ENCODE data around the gene CLEC12A.
"Not testable (repeated sequence)": the region's sequence is repeated elsewhere in the genome, so short reads cannot be mapped to it uniquely, and the experiment has no call there.

Gene CLEC12A

DNA sequence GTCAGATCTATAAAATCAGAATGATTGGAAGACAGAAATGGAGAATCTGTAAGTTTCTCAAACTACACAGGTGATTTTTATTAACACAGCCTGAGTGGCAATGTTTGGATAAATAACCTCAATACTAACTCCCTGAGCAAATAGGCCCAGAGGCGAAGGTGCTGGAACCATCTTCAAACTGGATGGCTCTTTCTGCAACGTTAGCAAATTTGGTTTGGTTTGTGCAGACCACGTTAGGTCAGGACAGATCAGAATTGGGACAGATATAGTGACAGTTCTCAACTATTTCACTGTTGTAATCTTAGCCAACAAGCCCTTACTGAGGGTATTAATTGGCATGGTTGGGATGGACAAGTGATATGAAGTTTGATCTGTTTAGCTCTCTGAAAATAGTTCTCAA, 50.1 kb downstream of the CLEC12A start:
- Histone ChIP-seq H3K9ac (ENCODE audit: low read length) (no peak overlapping the region), H3K9me3 (ENCODE audit: control insufficient read depth, low read length) (no peaks in the 10 kb centered on the region), H3K36me3 (ENCODE audit: control insufficient read depth, insufficient read depth, low read length) (no peaks in the 10 kb centered on the region), H3K4me1 (ENCODE audit: control insufficient read depth, insufficient read depth, low read length) (no peaks in the 10 kb centered on the region), H3K27me3 (ENCODE audit: control insufficient read depth, insufficient read depth, low read length) (no peaks in the 10 kb centered on the region), H3K4me3 (ENCODE audit: low read length) (no peak overlapping the region)

GRCh38 chr12:10025236-10025635, 54.0 kb downstream of the CLEC12A start:
- Histone ChIP-seq H3K9me3 (ENCODE audit: control insufficient read depth, low read length) (no peaks in the 10 kb centered on the region), H3K36me3 (ENCODE audit: control insufficient read depth, insufficient read depth, low read length) (no peaks in the 10 kb centered on the region), H3K4me1 (ENCODE audit: control insufficient read depth, insufficient read depth, low read length) (no peaks in the 10 kb centered on the region), H3K9ac (ENCODE audit: low read length) (no peak overlapping the region), H3K27me3 (ENCODE audit: control insufficient read depth, insufficient read depth, low read length) (no peaks in the 10 kb centered on the region), H3K4me3 (ENCODE audit: low read length) (no peak overlapping the region)

DNA sequence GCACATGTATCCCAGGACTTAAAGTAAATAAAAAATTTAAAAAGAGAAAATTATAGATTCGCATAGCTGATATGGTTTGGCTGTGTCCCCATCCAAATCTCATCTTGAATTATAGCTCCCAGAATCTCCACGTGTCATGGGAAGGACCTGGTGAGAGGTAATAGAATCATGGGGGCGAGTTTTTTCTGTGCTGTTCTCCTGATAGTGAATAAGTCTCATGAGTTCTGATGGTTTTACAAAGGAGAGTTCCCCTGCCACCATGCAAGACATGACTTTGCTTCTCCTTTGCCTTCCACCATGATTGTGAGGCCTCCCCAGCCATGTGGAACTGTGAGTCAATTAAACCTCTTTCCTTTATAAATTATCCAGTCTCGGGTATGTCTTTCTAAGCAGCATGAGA, 55.5 kb downstream of the CLEC12A start:
- not testable (repeated sequence) for H3K9ac ChIP-seq (ENCODE audit: low read length); H3K4me3 ChIP-seq (ENCODE audit: low read length); H3K4me1 ChIP-seq (ENCODE audit: control insufficient read depth, insufficient read depth, low read length); H3K27me3 ChIP-seq (ENCODE audit: control insufficient read depth, insufficient read depth, low read length); H3K9me3 ChIP-seq (ENCODE audit: control insufficient read depth, low read length); H3K36me3 ChIP-seq (ENCODE audit: control insufficient read depth, insufficient read depth, low read length)

GRCh38 chr12:10027311-10027710, 56.1 kb downstream of the CLEC12A start:
- Histone ChIP-seq H3K9me3 (ENCODE audit: control insufficient read depth, low read length) (no peaks in the 10 kb centered on the region), H3K4me3 (ENCODE audit: low read length) (no peak overlapping the region), H3K4me1 (ENCODE audit: control insufficient read depth, insufficient read depth, low read length) (no peaks in the 10 kb centered on the region), H3K36me3 (ENCODE audit: control insufficient read depth, insufficient read depth, low read length) (no peaks in the 10 kb centered on the region), H3K9ac (ENCODE audit: low read length) (no peak overlapping the region), H3K27me3 (ENCODE audit: control insufficient read depth, insufficient read depth, low read length) (no peaks in the 10 kb centered on the region)

DNA sequence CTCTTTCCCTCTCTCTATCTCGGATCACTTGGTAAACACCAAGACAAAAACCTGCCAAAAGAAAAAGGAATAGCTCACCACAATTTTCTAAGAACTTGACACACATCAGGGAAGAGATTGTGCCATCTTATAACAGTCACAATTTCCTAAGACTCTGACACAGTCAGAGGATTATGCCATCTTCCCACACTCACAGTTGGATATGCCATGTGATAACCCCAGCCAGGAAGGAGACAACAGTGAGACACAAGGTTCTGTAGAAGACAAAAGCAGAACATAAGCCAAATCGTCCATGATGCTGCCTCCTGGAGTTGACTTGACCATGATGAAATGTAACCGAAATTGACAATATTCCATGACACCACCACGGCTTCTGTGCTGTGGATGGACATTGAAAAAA, 56.5 kb downstream of the CLEC12A start:
- Histone ChIP-seq H3K27me3 (ENCODE audit: control insufficient read depth, insufficient read depth, low read length) (no peaks in the 10 kb centered on the region), H3K36me3 (ENCODE audit: control insufficient read depth, insufficient read depth, low read length) (no peaks in the 10 kb centered on the region), H3K9me3 (ENCODE audit: control insufficient read depth, low read length) (no peaks in the 10 kb centered on the region), H3K4me1 (ENCODE audit: control insufficient read depth, insufficient read depth, low read length) (no peaks in the 10 kb centered on the region), H3K4me3 (ENCODE audit: low read length) (no peak overlapping the region), H3K9ac (ENCODE audit: low read length) (no peak overlapping the region)

DNA sequence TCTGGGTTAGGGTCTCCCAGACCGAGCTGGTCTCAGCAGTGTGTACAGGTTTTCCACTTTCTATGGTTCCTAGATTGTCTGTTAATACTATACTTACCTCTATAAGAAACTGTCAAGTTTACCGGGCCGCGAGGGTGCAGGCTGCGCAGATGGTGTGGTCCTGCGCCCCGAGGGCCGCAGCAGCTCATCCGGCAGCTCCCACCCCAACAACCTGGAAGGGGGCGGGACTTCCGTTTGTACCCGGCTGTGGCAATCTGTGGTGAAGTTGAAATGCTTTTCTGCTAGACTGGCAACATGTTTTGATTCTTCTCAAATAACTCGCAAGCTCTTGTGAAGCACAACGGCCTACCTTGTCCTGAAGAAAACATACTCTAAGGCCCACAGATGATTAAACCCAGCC, 59.2 kb downstream of the CLEC12A start, which contains the start of gene CLEC9A:
Gene CLEC9A (plus strand): TSS at position 237 of the 400 bp plus-strand sequence. CDS start 22,006 bp downstream, outside the sequence.
- H3K4me3 ChIP-seq (ENCODE audit: low read length) = no peak within 1 kb of the TSS
- H3K4me1 ChIP-seq (ENCODE audit: control insufficient read depth, insufficient read depth, low read length) = no peaks in the 10 kb centered on the region
- H3K27me3 ChIP-seq (ENCODE audit: control insufficient read depth, insufficient read depth, low read length) = no peaks in the 10 kb centered on the region
- no peak within 1 kb of the TSS for H3K9ac ChIP-seq (ENCODE audit: low read length)
- no peaks in the 10 kb centered on the region for H3K36me3 ChIP-seq (ENCODE audit: control insufficient read depth, insufficient read depth, low read length)
- no peaks in the 10 kb centered on the region for H3K9me3 ChIP-seq (ENCODE audit: control insufficient read depth, low read length)

DNA sequence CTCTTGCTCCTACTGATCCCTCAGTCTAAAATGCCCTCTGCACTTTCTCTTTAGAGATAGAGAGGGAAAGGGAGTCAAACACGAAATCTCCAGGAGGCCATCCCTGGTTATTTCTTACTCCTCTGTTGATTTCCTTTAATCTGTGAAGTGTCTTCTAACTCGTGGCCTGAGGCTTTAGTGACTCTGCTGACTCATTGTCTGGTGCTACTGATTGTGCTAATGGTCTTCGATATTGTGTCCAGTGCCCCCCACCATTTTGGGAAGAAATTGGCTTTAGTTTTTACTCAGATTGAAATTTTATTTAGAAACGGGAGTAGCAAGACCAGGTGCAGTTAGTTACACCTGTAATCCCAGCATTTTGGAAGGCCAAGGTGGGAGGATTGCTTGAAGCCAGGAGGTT, 60.1 kb downstream of the CLEC12A start:
- H3K4me1 ChIP-seq (ENCODE audit: control insufficient read depth, insufficient read depth, low read length) = no peaks in the 10 kb centered on the region
- no peak overlapping the region for H3K4me3 ChIP-seq (ENCODE audit: low read length)
- H3K36me3 ChIP-seq (ENCODE audit: control insufficient read depth, insufficient read depth, low read length) = no peaks in the 10 kb centered on the region
- no peaks in the 10 kb centered on the region for H3K27me3 ChIP-seq (ENCODE audit: control insufficient read depth, insufficient read depth, low read length)
- H3K9me3 ChIP-seq (ENCODE audit: control insufficient read depth, low read length) = no peaks in the 10 kb centered on the region
- no peak overlapping the region for H3K9ac ChIP-seq (ENCODE audit: low read length)

DNA sequence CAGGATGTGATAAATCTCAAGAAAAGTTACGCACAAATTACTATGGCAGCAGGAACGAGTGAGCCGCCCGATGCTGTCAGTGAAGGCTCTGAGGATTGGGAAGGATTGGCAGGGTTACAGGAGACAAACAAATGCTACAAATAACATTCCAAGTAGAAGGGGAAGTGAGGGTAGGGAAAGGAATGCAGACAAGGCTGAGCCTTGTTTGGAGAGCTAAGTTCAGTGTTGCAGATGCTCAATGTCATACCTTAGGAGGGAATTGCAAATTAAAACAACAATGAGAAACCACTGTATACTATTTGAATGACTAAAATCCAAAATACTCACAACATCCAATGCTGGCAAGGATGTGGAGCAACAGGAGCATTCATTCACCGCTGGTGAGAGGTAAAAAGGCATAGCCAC, 60.6 kb downstream of the CLEC12A start:
- Histone ChIP-seq H3K9ac (ENCODE audit: low read length) (no peak overlapping the region), H3K4me3 (ENCODE audit: low read length) (no peak overlapping the region), H3K9me3 (ENCODE audit: control insufficient read depth, low read length) (no peaks in the 10 kb centered on the region), H3K4me1 (ENCODE audit: control insufficient read depth, insufficient read depth, low read length) (no peaks in the 10 kb centered on the region), H3K27me3 (ENCODE audit: control insufficient read depth, insufficient read depth, low read length) (no peaks in the 10 kb centered on the region), H3K36me3 (ENCODE audit: control insufficient read depth, insufficient read depth, low read length) (no peaks in the 10 kb centered on the region)

- Histone ChIP-seq H3K4me3 (ENCODE audit: low read length) (no peak overlapping the region), H3K36me3 (ENCODE audit: control insufficient read depth, insufficient read depth, low read length) (no peaks in the 10 kb centered on the region), H3K4me1 (ENCODE audit: control insufficient read depth, insufficient read depth, low read length) (no peaks in the 10 kb centered on the region), H3K9ac (ENCODE audit: low read length) (no peak overlapping the region), H3K9me3 (ENCODE audit: control insufficient read depth, low read length) (no peaks in the 10 kb centered on the region), H3K27me3 (ENCODE audit: control insufficient read depth, insufficient read depth, low read length) (no peaks in the 10 kb centered on the region)
Measured at GRCh38 chr12:10033783-10034545, 62.8 kb downstream of the CLEC12A start.
